HG03097 (cell line): ENCODE measurements around the gene BMAL1.

ENCODE experiments used
- ATAC-seq: cut with Tn5 transposase; IDR thresholded peaks from one replicate; pipeline ENCODE4 v1.9.1; 2021; ENCODE audit not compliant: unreplicated experiment, low FRiP score

Gene BMAL1

GRCh38 chr11:13260963-13261588, 16.5 kb upstream of the BMAL1 start:
- no peak for ATAC-seq

GRCh38 chr11:13261591-13262061, 16.0 kb upstream of the BMAL1 start:
- no peak for ATAC-seq

- no peak for ATAC-seq
Observed at GRCh38 chr11:13262096-13262495, 15.5 kb upstream of the BMAL1 start.

- no peak for ATAC-seq
Observed at GRCh38 chr11:13268791-13269190, 8.8 kb upstream of the BMAL1 start.

GRCh38 chr11:13269775-13270174, 7.8 kb upstream of the BMAL1 start:
- ATAC-seq = no peak

- ATAC-seq = no peak
Observed at GRCh38 chr11:13271060-13271693, 6.4 kb upstream of the BMAL1 start.

GRCh38 chr11:13276454-13276831, 1.1 kb upstream of the BMAL1 start:
- ATAC-seq = no peak

- ATAC-seq = peak; percentile 85
Observed at GRCh38 chr11:13276832-13277767, 490 bp upstream of the BMAL1 start.

- no peak for ATAC-seq
Observed at GRCh38 chr11:13278609-13279486, 1.3 kb downstream of the BMAL1 start.

GRCh38 chr11:13279487-13279834, 1.9 kb downstream of the BMAL1 start:
- ATAC-seq = no peak

GRCh38 chr11:13280092-13280722, 2.6 kb downstream of the BMAL1 start:
- ATAC-seq = no peak

GRCh38 chr11:13280777-13281176, 3.2 kb downstream of the BMAL1 start:
- no peak for ATAC-seq

- no peak for ATAC-seq
Observed at GRCh38 chr11:13283636-13284035, 6.0 kb downstream of the BMAL1 start.

GRCh38 chr11:13284776-13285588, 7.4 kb downstream of the BMAL1 start:
- no peak for ATAC-seq

GRCh38 chr11:13286279-13286821, 8.8 kb downstream of the BMAL1 start:
- no peak for ATAC-seq

GRCh38 chr11:13287036-13287435, 9.4 kb downstream of the BMAL1 start:
- no peak for ATAC-seq

- no peak for ATAC-seq
Observed at GRCh38 chr11:13287681-13288080, 10.1 kb downstream of the BMAL1 start.

- ATAC-seq = no peak
Observed at GRCh38 chr11:13288375-13289029, 10.9 kb downstream of the BMAL1 start.
